ENCODE results near the gene OR6M1. TPM values are rescaled to one million over a fixed set of nuclear protein-coding genes. Genes with fewer than 3 reads are reported as not detected.

The OR6M1 gene
- total and polyA plus RNA-seq, 2 donors (not counting 3 experiments of a cell fraction or from before 2014, with no cell fraction given), result not detected

DNA sequence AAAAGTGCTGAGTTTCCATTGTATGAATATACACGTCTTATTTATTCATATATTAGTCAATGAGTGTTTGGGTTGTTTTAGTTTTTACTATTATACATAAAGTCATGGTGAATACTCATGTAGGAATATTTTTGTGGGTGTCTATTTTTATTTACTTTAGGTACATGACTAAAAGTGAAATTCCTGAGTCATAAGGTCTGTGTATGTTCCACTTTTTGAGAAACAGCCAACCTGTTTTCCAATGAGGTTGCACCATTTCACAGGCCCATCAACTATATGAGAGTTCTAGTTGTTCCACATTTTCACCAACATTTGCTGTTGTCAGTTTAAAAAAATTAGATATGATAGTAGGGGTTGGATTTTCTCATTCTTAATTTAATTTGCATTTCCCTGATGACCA, 45.3 kb downstream of the OR6M1 start:
- BruUV-seq (replicated peaks), result no TSS peak
- H3K9me3 ChIP-seq (replicated peaks; ENCODE audit: control insufficient read depth, insufficient read depth, low read length), result no peaks in the 10 kb centered on the region
- no peak overlapping the region for H3K4me3 ChIP-seq (replicated peaks in 1 of 3; ENCODE audit: insufficient read depth in 1 of 3, low read depth in 1 of 3, low read length in 3 of 3)
- TF ChIP-seq, protein P1, sequence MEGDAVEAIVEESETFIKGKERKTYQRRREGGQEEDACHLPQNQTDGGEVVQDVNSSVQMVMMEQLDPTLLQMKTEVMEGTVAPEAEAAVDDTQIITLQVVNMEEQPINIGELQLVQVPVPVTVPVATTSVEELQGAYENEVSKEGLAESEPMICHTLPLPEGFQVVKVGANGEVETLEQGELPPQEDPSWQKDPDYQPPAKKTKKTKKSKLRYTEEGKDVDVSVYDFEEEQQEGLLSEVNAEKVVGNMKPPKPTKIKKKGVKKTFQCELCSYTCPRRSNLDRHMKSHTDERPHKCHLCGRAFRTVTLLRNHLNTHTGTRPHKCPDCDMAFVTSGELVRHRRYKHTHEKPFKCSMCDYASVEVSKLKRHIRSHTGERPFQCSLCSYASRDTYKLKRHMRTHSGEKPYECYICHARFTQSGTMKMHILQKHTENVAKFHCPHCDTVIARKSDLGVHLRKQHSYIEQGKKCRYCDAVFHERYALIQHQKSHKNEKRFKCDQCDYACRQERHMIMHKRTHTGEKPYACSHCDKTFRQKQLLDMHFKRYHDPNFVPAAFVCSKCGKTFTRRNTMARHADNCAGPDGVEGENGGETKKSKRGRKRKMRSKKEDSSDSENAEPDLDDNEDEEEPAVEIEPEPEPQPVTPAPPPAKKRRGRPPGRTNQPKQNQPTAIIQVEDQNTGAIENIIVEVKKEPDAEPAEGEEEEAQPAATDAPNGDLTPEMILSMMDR (IDR thresholded peaks at IDR 0.05; ENCODE audit: extremely low read depth in 1 of 2, insufficient read depth in 1 of 2, low read depth in 1 of 2, low read length in 2 of 2), result no peak
- no peak for TF ChIP-seq GATA2 (IDR thresholded peaks at IDR 0.05; ENCODE audit: insufficient read depth, insufficient read length, low read depth, low read length)
- no peak for TF ChIP-seq JUN (IDR thresholded peaks at IDR 0.05; ENCODE audit: borderline replicate concordance, insufficient read depth, insufficient read length, low read depth)
- no peak for TF ChIP-seq MYC (IDR thresholded peaks at IDR 0.05; ENCODE audit: low read depth, low read length)
- no peak overlapping the region for H3K9ac ChIP-seq (replicated peaks; ENCODE audit: extremely low read depth, insufficient read depth, low read length)
- FAIRE-seq (no peak), DNase-seq (ENCODE audit: low read depth, low spot score) (no peak)
- no peak overlapping the region for H3K27ac ChIP-seq (ENCODE audit: insufficient read depth, low read depth, low read length)
- no peaks in the 10 kb centered on the region for H3K4me1 ChIP-seq (ENCODE audit: control insufficient read depth, extremely low read depth, insufficient read depth, low read length)
- POLR2A ChIA-PET, result no interaction called here
- no peak overlapping the region for H3K4me2 ChIP-seq (ENCODE audit: insufficient read depth, low read length)
- intact Hi-C loops (cut with micrococcal nuclease) (no loop called here), dilution Hi-C loops (cut with MboI; ENCODE audit: extremely low pct_ligation_motif_present, low sequenced_read_pairs) (no loop called here)
- no peaks in the 10 kb centered on the region for H4K20me1 ChIP-seq (replicated peaks; ENCODE audit: control insufficient read depth, extremely low read depth, insufficient read depth, low read length)
- CTCF ChIA-PET, result no interaction called here
- H3K27me3 ChIP-seq (ENCODE audit: control insufficient read depth in 2 of 2, insufficient read depth in 2 of 2, low read length in 2 of 2), result no peaks in the 10 kb centered on the region
- no peaks in the 10 kb centered on the region for H3K79me2 ChIP-seq (ENCODE audit: control insufficient read depth, insufficient read depth, low read length)
- H3K36me3 ChIP-seq (ENCODE audit: control insufficient read depth in 2 of 2, extremely low read depth in 1 of 2, insufficient read depth in 2 of 2, low read length in 2 of 2), result no peaks in the 10 kb centered on the region
- no peaks in the 10 kb centered on the region for H3K9me1 ChIP-seq (replicated peaks; ENCODE audit: control insufficient read depth, extremely low read depth, insufficient read depth, low read length)
- no peak overlapping the region for H2AFZ ChIP-seq (ENCODE audit: low read depth, low read length)

DNA sequence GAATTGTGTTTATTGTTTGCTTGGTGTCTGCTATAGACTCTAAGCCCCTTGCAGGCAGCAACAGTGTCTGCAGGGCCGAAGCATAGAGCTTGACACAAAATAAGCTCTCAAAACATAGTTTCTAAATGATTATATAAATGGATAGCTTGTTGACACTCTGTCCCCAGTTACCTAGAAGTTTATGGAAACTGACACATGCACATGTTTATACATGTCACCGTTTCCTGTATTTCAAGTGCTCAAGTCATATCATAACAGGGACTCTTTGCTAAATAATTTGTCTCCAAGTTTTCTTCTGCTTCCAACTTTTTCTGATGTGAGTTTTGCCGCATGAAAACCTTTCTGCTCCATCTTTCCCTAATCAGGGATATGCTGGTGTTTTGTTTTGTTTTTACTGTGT, 48.2 kb downstream of the OR6M1 start:
- no peaks in the 10 kb centered on the region for H3K4me1 ChIP-seq (ENCODE audit: control insufficient read depth, extremely low read depth, insufficient read depth, low read length)
- no TSS peak for BruUV-seq (replicated peaks)
- no peaks in the 10 kb centered on the region for H4K20me1 ChIP-seq (replicated peaks; ENCODE audit: control insufficient read depth, extremely low read depth, insufficient read depth, low read length)
- no peak overlapping the region for H3K27ac ChIP-seq (ENCODE audit: insufficient read depth, low read depth, low read length)
- no peak overlapping the region for H3K4me2 ChIP-seq (ENCODE audit: insufficient read depth, low read length)
- CTCF ChIA-PET, result no interaction called here
- no peak for TF ChIP-seq POLR2A (IDR thresholded peaks at IDR 0.05; ENCODE audit: low read depth, low read length)
- no peak for TF ChIP-seq MYC (IDR thresholded peaks at IDR 0.05; ENCODE audit: low read depth, low read length)
- no peak for TF ChIP-seq GATA2 (IDR thresholded peaks at IDR 0.05; ENCODE audit: insufficient read depth, insufficient read length, low read depth, low read length)
- no peak for TF ChIP-seq FOS (IDR thresholded peaks at IDR 0.05; ENCODE audit: borderline replicate concordance, insufficient read depth, low read length)
- TF ChIP-seq POLR2AphosphoS5 (IDR thresholded peaks at IDR 0.05; ENCODE audit: insufficient read depth, low read depth, low read length), result no peak
- no peak for TF ChIP-seq JUN (IDR thresholded peaks at IDR 0.05; ENCODE audit: borderline replicate concordance, insufficient read depth, insufficient read length, low read depth)
- TF ChIP-seq, protein P2, sequence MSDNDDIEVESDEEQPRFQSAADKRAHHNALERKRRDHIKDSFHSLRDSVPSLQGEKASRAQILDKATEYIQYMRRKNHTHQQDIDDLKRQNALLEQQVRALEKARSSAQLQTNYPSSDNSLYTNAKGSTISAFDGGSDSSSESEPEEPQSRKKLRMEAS (IDR thresholded peaks at IDR 0.05; ENCODE audit: insufficient read depth, insufficient read length), result no peak
- TF ChIP-seq EZH2 (IDR thresholded peaks at IDR 0.05; ENCODE audit: borderline replicate concordance, low read depth, low read length, severe bottlenecking), result no peak
- TF ChIP-seq, protein P1 (IDR thresholded peaks at IDR 0.05; ENCODE audit: extremely low read depth in 1 of 2, insufficient read depth in 1 of 2, low read depth in 1 of 2, low read length in 2 of 2), result no peak
- intact Hi-C loops (cut with micrococcal nuclease) (no loop called here), dilution Hi-C loops (cut with MboI; ENCODE audit: extremely low pct_ligation_motif_present, low sequenced_read_pairs) (no loop called here)
- no peaks in the 10 kb centered on the region for H3K79me2 ChIP-seq (ENCODE audit: control insufficient read depth, insufficient read depth, low read length)
- H3K27me3 ChIP-seq (ENCODE audit: control insufficient read depth in 2 of 2, insufficient read depth in 2 of 2, low read length in 2 of 2), result no peaks in the 10 kb centered on the region
- no peak overlapping the region for H3K9ac ChIP-seq (replicated peaks; ENCODE audit: extremely low read depth, insufficient read depth, low read length)
- no peaks in the 10 kb centered on the region for H3K9me3 ChIP-seq (replicated peaks; ENCODE audit: control insufficient read depth, insufficient read depth, low read length)
- FAIRE-seq (no peak), DNase-seq (ENCODE audit: low read depth, low spot score) (no peak)
- H3K4me3 ChIP-seq (replicated peaks in 1 of 3; ENCODE audit: insufficient read depth in 1 of 3, low read depth in 1 of 3, low read length in 3 of 3), result no peak overlapping the region
- H3K36me3 ChIP-seq (ENCODE audit: control insufficient read depth in 2 of 2, extremely low read depth in 1 of 2, insufficient read depth in 2 of 2, low read length in 2 of 2), result no peaks in the 10 kb centered on the region
- H2AFZ ChIP-seq (ENCODE audit: low read depth, low read length), result no peak overlapping the region
- POLR2A ChIA-PET, result no interaction called here
- no peaks in the 10 kb centered on the region for H3K9me1 ChIP-seq (replicated peaks; ENCODE audit: control insufficient read depth, extremely low read depth, insufficient read depth, low read length)
